Measurements from ENCODE around the gene EVA1C. TPM values are rescaled to one million over a fixed set of nuclear protein-coding genes. Genes with fewer than 3 reads are reported as not detected.

EVA1C gene
- total and polyA plus RNA-seq, 12 donors = 12.1 to 42.9 (median 14.0) TPM

- Histone ChIP-seq H3K9me3 (no peaks in the 10 kb centered on the region), H3K4me3 (no peak overlapping the region), H3K36me3 (peaks cover 0 to 67% (median 0%) of the 10 kb centered on the region in 9 donors), H3K4me1 (no peaks in the 10 kb centered on the region), H3K27ac (no peak overlapping the region), H3K27me3 (no peaks in the 10 kb centered on the region)
- no peak for DNase-seq
- WGBS, 2 donors = 90 to 92% methylated on average over 9 of the region's 9 CpGs
- ATAC-seq = no peak
- intact Hi-C loops (cut with DNase I) = no loop called here
- TF ChIP-seq CTCF (IDR thresholded peaks at IDR 0.05) = no peak
Observed at GRCh38 chr21:32481875-32482408, 69.4 kb downstream of the EVA1C start.

GRCh38 chr21:32482565-32483292 is 70.2 kb downstream of the EVA1C start:
- no peak overlapping the region for H3K4me3 ChIP-seq
- H3K9me3 ChIP-seq = no peaks in the 10 kb centered on the region
- WGBS, 2 donors = 87 to 94% methylated on average over 11 of the region's 11 CpGs
- no peaks in the 10 kb centered on the region for H3K4me1 ChIP-seq
- H3K36me3 ChIP-seq = peaks cover 0 to 66% (median 0%) of the 10 kb centered on the region in 9 donors
- no peak overlapping the region for H3K27ac ChIP-seq
- ATAC-seq = no peak
- no peak for TF ChIP-seq CTCF (IDR thresholded peaks at IDR 0.05)
- DNase-seq = no peak
- intact Hi-C loops (cut with DNase I) = no loop called here
- H3K27me3 ChIP-seq = no peaks in the 10 kb centered on the region

- no peak overlapping the region for H3K4me3 ChIP-seq
- H3K4me1 ChIP-seq = no peaks in the 10 kb centered on the region
- WGBS, 2 donors = 59 to 79% methylated on average over 2 of the region's 2 CpGs
- intact Hi-C loops (cut with DNase I) = no loop called here
- ATAC-seq = no peak
- H3K27me3 ChIP-seq = no peaks in the 10 kb centered on the region
- no peak for TF ChIP-seq CTCF (IDR thresholded peaks at IDR 0.05)
- no peaks in the 10 kb centered on the region for H3K9me3 ChIP-seq
- H3K36me3 ChIP-seq = peaks cover 0 to 66% (median 0%) of the 10 kb centered on the region in 9 donors
- no peak overlapping the region for H3K27ac ChIP-seq
- DNase-seq = no peak
Observed at GRCh38 chr21:32483293-32483595, 70.7 kb downstream of the EVA1C start.

GRCh38 chr21:32484706-32485380 is 72.3 kb downstream of the EVA1C start:
- Histone ChIP-seq H3K27me3 (no peaks in the 10 kb centered on the region), H3K27ac (no peak overlapping the region), H3K4me3 (no peak overlapping the region), H3K36me3 (peaks cover 0 to 60% (median 0%) of the 10 kb centered on the region in 9 donors), H3K9me3 (peaks cover 0 to 10% (median 0%) of the 10 kb centered on the region in 11 donors), H3K4me1 (no peaks in the 10 kb centered on the region)
- ATAC-seq = peak in 7 of 8 donors; percentile 26 to 65 (median 55)
- TF ChIP-seq CTCF (IDR thresholded peaks at IDR 0.05) = no peak
- DNase-seq = no peak
- 89 to 92% methylated on average over 16 of the region's 16 CpGs for WGBS, 2 donors
- intact Hi-C loops (cut with DNase I) = no loop called here

All from heart right ventricle (tissue), 16 donors.